Activated CD4-positive, alpha-beta memory T cell treated with anti-CD3 and anti-CD28 coated beads for 36 hours (primary cell): Measurements from ENCODE around the gene CLHC1. TPM values are rescaled to one million over a fixed set of nuclear protein-coding genes. Genes with fewer than 3 reads are reported as not detected.
A peak's percentile ranks its signal among the peaks of the same experiment; 100 is the strongest.
"Not testable (repeated sequence)": the region's sequence is repeated elsewhere in the genome, so short reads cannot be mapped to it uniquely, and the experiment has no call there.

Source experiments
- CTCF ChIA-PET: fragments of 350-600 bp; sonication (Branson Sonifier 250); formaldehyde crosslinking; loops from one replicate; lab custom pipeline; 2021; ENCODE audit warnings: antibody characterized with exemption, inconsistent platforms; lab: Charles Lee
- POLR2A ChIA-PET: fragments of 350-600 bp; sonication (Branson Sonifier 250); formaldehyde crosslinking; loops from one replicate; lab custom pipeline; 2021; ENCODE audit warnings: antibody characterized with exemption; lab: Charles Lee
- DNase-seq: peaks from one replicate; pipeline ENCODE4 v3.0.0-alpha.2; 2020
- H3K27ac Mint-ChIP-seq: one replicate; pipeline ENCODE4 v1.8.0; 2021; ENCODE audit warnings: mixed read lengths
- H3K27me3 Mint-ChIP-seq: one replicate; pipeline ENCODE4 v1.8.0; 2021; ENCODE audit warnings: mixed read lengths
- H3K36me3 Mint-ChIP-seq: one replicate; pipeline ENCODE4 v1.8.0; 2021; ENCODE audit warnings: mixed read lengths
- H3K4me1 Mint-ChIP-seq: one replicate; pipeline ENCODE4 v1.8.0; 2021; ENCODE audit warnings: low read depth, mixed read lengths
- H3K4me3 Mint-ChIP-seq: one replicate; pipeline ENCODE4 v1.8.0; 2021; ENCODE audit warnings: mild to moderate bottlenecking, mixed read lengths
- H3K9me3 Mint-ChIP-seq: one replicate; pipeline ENCODE4 v1.8.0; 2021; ENCODE audit warnings: mixed read lengths
- intact Hi-C: fragments of 100-400 bp; cut with micrococcal nuclease; formaldehyde crosslinking; loops from one replicate; pipeline ENCODE4 v1.15.1; 2023
- total RNA-seq, 2 experiments: library from RNA; stranded (reverse); gene quantifications; one replicate each; pipeline ENCODE4 v1.2.3, GENCODE V29; 2021

CLHC1 gene
- 1 to 10 TPM; 5.5 to 7.5 TPM for total RNA-seq

DNA sequence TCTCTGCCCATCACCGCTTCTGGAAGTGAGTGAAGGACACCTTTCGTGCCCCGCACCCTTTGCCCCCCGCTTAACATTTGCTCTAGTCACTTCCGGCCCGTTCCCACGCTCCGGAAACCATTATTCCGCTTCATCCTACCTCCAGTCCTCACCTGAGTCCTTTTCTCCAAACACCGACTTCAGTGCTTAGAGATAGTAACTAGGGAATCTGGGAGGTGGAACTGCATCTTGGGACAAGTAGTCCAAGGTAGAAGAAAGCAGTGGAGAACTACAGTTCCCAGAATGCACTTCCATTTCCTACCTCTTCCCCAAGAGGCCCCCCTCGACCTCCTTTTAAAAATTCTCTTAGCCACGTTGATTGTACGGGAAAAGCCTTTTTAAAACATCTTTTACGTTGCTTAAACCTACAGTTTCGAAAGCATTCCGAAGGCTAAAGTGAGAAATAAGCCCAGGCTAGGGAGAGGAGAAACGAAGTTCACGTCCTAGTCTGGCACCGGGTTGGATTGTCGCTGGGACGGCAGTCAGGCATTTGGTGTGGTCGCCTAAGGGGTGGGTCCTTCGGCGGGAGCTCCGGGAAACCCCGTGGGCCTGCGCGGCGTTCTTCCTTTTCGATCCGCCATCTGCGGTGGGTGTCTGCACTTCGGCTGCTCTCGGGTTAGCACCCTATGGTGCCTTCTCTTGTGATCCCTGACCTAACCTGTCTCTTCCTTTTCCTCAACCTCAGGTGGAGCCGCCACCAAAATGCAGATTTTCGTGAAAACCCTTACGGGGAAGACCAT lies at the start of gene CLHC1, which contains the start of gene RPS27A:
TSS of gene CLHC1 (minus strand) at position 210 of the 779 bp plus-strand sequence. CDS start 9,882 bp downstream, outside the sequence.
TSS of gene RPS27A (plus strand) at position 605 of the 779 bp plus-strand sequence. CDS start at position 742, 137 bp downstream.
- H3K9me3 Mint-ChIP-seq = no peaks in the 10 kb centered on the region
- intact Hi-C loops = loop anchor here (1.0 to 5.0 kb wide), 10 partner anchors 9 to 660 kb away; partner anchors contain the start of genes CFAP36, EML6, MTIF2 and PPP4R3B
- CTCF ChIA-PET = interaction anchor here (1.5 kb wide), 1 partner anchor 9 kb away, joined by 6 read pairs; no protein-coding TSS in a partner anchor
- peak within 1 kb of the TSS; percentile 96 for H3K4me3 Mint-ChIP-seq
- peaks cover 50% of the 10 kb centered on the region for H3K36me3 Mint-ChIP-seq
- peak within 1 kb of the TSS; percentile 94 for H3K27ac Mint-ChIP-seq
- peak; percentile 95 for DNase-seq
- POLR2A ChIA-PET = interaction anchor here (0.7 to 1.5 kb wide), 7 partner anchors 9 to 386 kb away, joined by 3 to 22 read pairs (median 4); partner anchors contain the start of gene RTN4
- H3K4me1 Mint-ChIP-seq = peaks cover 60% of the 10 kb centered on the region
- H3K27me3 Mint-ChIP-seq = no peaks in the 10 kb centered on the region

DNA sequence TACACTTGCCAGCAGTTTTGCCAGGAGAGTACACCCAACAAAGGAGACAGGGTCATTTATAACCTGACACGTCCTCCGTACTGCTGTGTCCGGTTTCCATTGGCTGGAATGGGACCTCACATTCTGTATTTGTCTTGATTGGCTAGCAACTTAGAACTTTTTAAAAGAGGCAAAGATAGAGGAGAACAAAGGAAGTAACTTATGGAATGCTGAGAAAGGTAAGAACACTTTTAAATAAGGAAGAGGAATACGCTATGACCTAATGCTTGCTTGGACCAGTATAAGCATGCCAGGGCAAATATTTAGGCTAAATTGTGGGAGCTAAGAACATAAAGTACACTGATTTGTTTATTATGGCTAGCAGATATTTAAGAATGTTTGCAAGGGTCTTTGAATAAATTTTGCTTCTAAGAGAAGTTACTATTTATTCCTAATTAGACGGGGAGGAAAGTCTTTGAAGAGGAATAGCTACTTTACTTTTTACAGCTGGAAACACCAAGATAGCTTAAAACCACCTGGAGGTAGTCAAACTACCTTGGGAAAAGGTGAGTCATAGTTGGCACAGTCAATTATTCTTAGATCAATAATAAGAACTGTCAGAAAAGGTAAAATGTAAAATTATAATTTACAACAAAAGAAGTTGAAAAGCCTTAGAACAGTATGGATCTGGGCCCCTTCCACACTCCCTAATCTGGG lies 48.9 kb upstream of the CLHC1 start:
- H3K36me3 Mint-ChIP-seq, H3K27ac Mint-ChIP-seq, H3K9me3 Mint-ChIP-seq, CTCF ChIA-PET, H3K27me3 Mint-ChIP-seq, DNase-seq: not testable (repeated sequence)
- Mint-ChIP-seq H3K4me3 (peak overlapping the region; percentile 41), H3K4me1 (peaks cover 22% of the 10 kb centered on the region)
- intact Hi-C loops = loop anchor here (5.0 kb wide), 3 partner anchors 49 to 236 kb away; partner anchors contain the start of genes CCDC88A, CFAP36, CLHC1 and RPS27A
- POLR2A ChIA-PET = interaction anchor here (0.8 kb wide), 1 partner anchor 11 kb away, joined by 3 read pairs; no protein-coding TSS in a partner anchor

DNA sequence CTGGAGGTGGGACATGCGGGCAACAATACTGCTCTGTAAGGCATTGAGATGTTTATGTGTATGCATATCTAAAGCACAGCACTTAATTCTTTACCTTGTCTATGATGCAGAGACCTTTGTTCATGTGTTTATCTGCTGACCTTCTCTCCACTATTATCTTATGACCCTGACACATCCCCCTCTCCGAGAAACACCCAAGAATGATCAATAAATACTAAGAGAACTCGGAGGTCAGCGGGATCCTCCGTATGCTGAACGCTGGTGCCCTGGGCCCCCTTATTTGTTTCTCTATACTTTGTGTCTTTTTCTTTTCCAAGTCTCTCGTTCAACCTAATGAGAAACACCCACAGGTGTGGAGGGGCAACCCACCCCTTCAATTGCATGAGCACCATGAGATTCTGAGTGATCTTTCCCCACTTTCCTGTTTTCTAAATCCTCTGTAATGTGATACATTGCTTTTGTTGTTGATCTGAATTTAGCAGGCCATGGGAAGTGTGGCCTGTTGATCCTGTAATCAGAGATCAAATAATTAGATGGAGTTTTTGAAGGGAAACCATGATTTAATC lies 47.8 kb upstream of the CLHC1 start:
- H3K4me1 Mint-ChIP-seq = peaks cover 22% of the 10 kb centered on the region
- POLR2A ChIA-PET, DNase-seq, H3K27ac Mint-ChIP-seq, H3K27me3 Mint-ChIP-seq, H3K36me3 Mint-ChIP-seq, CTCF ChIA-PET, H3K9me3 Mint-ChIP-seq, H3K4me3 Mint-ChIP-seq: not testable (repeated sequence)
- intact Hi-C loops = loop anchor here (5.0 kb wide), 3 partner anchors 48 to 237 kb away; partner anchors contain the start of genes CCDC88A, CFAP36, CLHC1 and RPS27A

GRCh38 chr2:55279214-55279835 lies 47.2 kb upstream of the CLHC1 start:
- CTCF ChIA-PET, DNase-seq, H3K9me3 Mint-ChIP-seq, H3K27me3 Mint-ChIP-seq, H3K36me3 Mint-ChIP-seq, intact Hi-C loops, H3K27ac Mint-ChIP-seq, POLR2A ChIA-PET, H3K4me3 Mint-ChIP-seq: not testable (repeated sequence)
- H3K4me1 Mint-ChIP-seq = peaks cover 22% of the 10 kb centered on the region

DNA sequence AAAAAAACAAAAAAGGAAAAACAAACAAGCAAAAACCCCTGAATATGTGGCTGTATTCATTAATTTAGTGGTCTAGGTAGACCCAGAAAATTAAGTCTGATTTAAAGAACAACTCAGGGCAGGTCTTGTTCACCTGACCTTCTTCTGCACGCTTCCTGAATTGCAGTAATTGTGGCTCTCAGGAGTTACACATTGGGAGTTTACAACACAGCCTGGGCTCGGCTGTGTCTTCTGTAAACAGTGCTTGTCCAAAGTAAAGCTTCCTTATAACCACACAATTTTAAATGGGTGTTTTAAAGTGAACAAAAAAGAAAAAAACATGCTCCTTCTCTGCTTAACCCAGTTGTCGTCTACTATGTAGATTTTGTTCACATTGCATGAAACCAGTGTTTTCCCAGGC lies 45.2 kb upstream of the CLHC1 start:
- intact Hi-C loops = no loop called here
- POLR2A ChIA-PET = no interaction called here
- H3K27me3 Mint-ChIP-seq = peaks cover 2% of the 10 kb centered on the region
- peaks cover 11% of the 10 kb centered on the region for H3K4me1 Mint-ChIP-seq
- no peaks in the 10 kb centered on the region for H3K9me3 Mint-ChIP-seq
- no peak for DNase-seq
- H3K4me3 Mint-ChIP-seq = no peak overlapping the region
- H3K36me3 Mint-ChIP-seq = no peaks in the 10 kb centered on the region
- CTCF ChIA-PET = no interaction called here
- H3K27ac Mint-ChIP-seq = no peak overlapping the region

GRCh38 chr2:55274346-55274745 lies 42.3 kb upstream of the CLHC1 start:
- not testable (repeated sequence) for H3K4me1 Mint-ChIP-seq, H3K9me3 Mint-ChIP-seq, H3K36me3 Mint-ChIP-seq

DNA sequence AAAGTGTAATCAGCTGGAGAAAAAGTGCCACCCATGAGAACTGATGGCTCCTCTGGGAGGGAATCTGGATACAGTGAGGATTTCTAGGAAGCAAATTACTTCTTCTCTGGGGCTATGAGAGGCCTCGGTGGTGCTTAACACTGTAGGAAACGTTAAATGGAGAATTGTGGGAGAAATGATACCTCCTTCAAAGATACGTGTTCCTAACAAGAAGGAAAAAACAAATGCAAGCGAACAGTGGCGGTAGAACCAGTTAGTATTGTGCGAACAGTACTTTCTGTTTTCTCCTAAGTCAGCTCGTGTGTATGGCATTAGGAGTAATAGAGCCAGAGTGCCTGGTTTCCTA lies 37.5 kb upstream of the CLHC1 start:
- H3K9me3 Mint-ChIP-seq = no peaks in the 10 kb centered on the region
- DNase-seq = no peak
- CTCF ChIA-PET = interaction anchor here (0.7 to 1.4 kb wide), 4 partner anchors 95 to 218 kb away, joined by 3 to 4 read pairs (median 3); no protein-coding TSS in a partner anchor
- intact Hi-C loops = loop anchor here (1.0 to 10.0 kb wide), 5 partner anchors 37 to 345 kb away; partner anchors contain the start of genes CLHC1, PPP4R3B and RPS27A
- H3K27me3 Mint-ChIP-seq = peaks cover 2% of the 10 kb centered on the region
- H3K4me1 Mint-ChIP-seq = peaks cover 7% of the 10 kb centered on the region
- POLR2A ChIA-PET = interaction anchor here (2.6 kb wide), 1 partner anchor 150 kb away, joined by 7 read pairs; the partner anchor contains the start of gene CCDC88A
- H3K27ac Mint-ChIP-seq = peak overlapping the region; percentile 88
- H3K4me3 Mint-ChIP-seq = peak overlapping the region; percentile 93
- peaks cover 2% of the 10 kb centered on the region for H3K36me3 Mint-ChIP-seq

More at GRCh38 chr2:55274346-55274745, 42.3 kb upstream of the CLHC1 start:
- H3K27ac Mint-ChIP-seq, DNase-seq, H3K4me3 Mint-ChIP-seq, H3K27me3 Mint-ChIP-seq, intact Hi-C loops, POLR2A ChIA-PET, CTCF ChIA-PET: not testable (repeated sequence)

DNA sequence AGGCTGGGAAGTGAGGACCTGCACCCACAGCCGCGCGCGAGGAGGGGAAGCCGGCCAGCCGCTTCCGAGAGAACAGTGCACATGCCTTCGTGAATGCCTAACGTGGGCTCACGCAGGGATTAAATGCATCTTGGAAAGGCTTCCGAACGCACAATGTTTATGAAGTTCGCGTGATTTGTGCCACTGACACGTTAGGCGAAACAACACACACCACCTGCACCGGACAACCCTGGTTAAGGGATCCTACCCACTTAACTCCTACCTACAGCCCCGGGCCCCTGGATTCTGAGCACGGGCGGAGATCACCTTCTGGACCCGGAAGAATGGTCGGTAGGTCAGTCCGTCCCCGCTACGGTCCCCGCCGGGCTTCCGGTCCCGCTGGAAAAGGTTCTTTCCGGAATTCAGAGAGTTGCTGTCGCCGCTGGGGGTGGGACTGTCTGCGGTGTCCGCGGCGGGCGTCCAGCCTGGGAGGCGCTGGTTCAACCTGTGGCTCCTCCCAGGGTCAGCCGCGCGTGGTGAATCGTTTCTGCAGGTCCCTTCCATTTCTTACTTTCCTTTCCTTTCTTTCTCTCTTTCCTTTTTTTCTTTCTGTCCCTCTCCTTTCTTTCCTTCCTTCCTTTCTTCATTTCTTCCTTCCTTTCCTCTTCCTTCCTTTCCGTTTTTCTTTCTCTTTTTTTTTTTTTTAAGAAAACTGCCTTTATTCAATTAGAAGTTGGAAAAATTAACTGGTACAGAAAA lies 37.0 kb upstream of the CLHC1 start, which contains the start of gene MTIF2:
TSS of gene MTIF2 (minus strand) at position 325 of the 738 bp plus-strand sequence. CDS start 5,373 bp downstream, outside the sequence.
- Mint-ChIP-seq H3K27ac (peak within 1 kb of the TSS; percentile 88), H3K4me1 (peaks cover 7% of the 10 kb centered on the region), H3K27me3 (peaks cover 2% of the 10 kb centered on the region), H3K36me3 (peaks cover 2% of the 10 kb centered on the region), H3K4me3 (peak within 1 kb of the TSS; percentile 93), H3K9me3 (no peaks in the 10 kb centered on the region)
- intact Hi-C loops = loop anchor here (1.0 to 10.0 kb wide), 5 partner anchors 37 to 346 kb away; partner anchors contain the start of genes CLHC1, PPP4R3B and RPS27A
- DNase-seq = peak; percentile 95
- CTCF ChIA-PET = interaction anchor here (0.7 to 1.4 kb wide), 4 partner anchors 95 to 219 kb away, joined by 3 to 4 read pairs (median 3); no protein-coding TSS in a partner anchor
- POLR2A ChIA-PET = interaction anchor here (2.6 kb wide), 1 partner anchor 151 kb away, joined by 7 read pairs; the partner anchor contains the start of gene CCDC88A

DNA sequence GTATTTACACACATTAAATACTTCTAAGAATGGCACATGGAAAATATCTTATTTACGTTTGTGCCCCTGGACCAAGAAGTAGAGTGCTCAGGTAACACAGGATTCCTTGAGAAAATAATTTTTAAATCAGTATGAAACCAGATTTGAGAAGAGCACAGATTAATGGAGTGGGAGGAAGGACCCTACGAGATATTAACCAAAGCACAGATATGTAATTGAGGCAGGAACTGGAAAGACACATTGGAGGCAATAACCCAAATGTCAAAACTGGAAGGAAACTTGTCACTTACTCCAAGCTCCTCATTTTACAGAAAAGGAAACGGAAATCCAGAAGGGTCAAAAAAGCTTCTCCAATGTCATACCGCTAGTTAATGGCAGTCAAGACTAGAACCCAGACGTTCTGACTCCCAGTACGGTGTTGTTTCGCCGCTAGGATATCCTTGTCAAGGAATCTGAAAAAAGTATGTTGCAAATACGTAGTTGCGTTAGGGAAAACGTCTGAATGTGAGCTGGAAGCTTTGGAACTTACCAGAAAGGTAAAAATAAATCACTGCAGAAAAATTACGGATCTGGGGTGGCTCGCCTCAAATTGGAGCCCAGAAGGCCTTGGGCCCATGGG lies 36.3 kb upstream of the CLHC1 start:
- peaks cover 2% of the 10 kb centered on the region for H3K27me3 Mint-ChIP-seq
- ChIA-PET CTCF (interaction anchor here (0.7 kb wide), 1 partner anchor 12 kb away, joined by 3 read pairs; no protein-coding TSS in a partner anchor), POLR2A (interaction anchor here (2.6 kb wide), 1 partner anchor 151 kb away, joined by 7 read pairs; the partner anchor contains the start of gene CCDC88A)
- peak overlapping the region; percentile 93 for H3K4me3 Mint-ChIP-seq
- H3K9me3 Mint-ChIP-seq = no peaks in the 10 kb centered on the region
- H3K4me1 Mint-ChIP-seq = peaks cover 7% of the 10 kb centered on the region
- H3K36me3 Mint-ChIP-seq = peaks cover 4% of the 10 kb centered on the region
- intact Hi-C loops = loop anchor here (2.0 to 10.0 kb wide), 2 partner anchors 42 to 346 kb away; partner anchors contain the start of gene PPP4R3B
- no peak for DNase-seq
- peak overlapping the region; percentile 88 for H3K27ac Mint-ChIP-seq

GRCh38 chr2:55259586-55259985 lies 27.5 kb upstream of the CLHC1 start:
- POLR2A ChIA-PET, H3K9me3 Mint-ChIP-seq, H3K27ac Mint-ChIP-seq, intact Hi-C loops, DNase-seq, H3K4me3 Mint-ChIP-seq, H3K27me3 Mint-ChIP-seq, H3K4me1 Mint-ChIP-seq: not testable (repeated sequence)
- CTCF ChIA-PET = interaction anchor here (1.3 kb wide), 1 partner anchor 19 kb away, joined by 3 read pairs; no protein-coding TSS in a partner anchor
- H3K36me3 Mint-ChIP-seq = peaks cover 13% of the 10 kb centered on the region
